ENCODE results near the gene TAMALIN.
"Not testable (repeated sequence)": the region's sequence is repeated elsewhere in the genome, so short reads cannot be mapped to it uniquely, and the experiment has no call there.

The TAMALIN gene

GRCh38 chr12:52006726-52007157, at the start of gene TAMALIN:
TSS of gene TAMALIN (plus strand) at chr12:52006946. CDS start at chr12:52007020, 74 bp downstream.
- ATAC-seq: peak; percentile 69

- ATAC-seq: no peak
These were observed 48.2 kb upstream of the TAMALIN start for GRCh38 chr12:51958542-51958941.

GRCh38 chr12:51959211-51959610, 47.5 kb upstream of the TAMALIN start:
- ATAC-seq: no peak

GRCh38 chr12:51959921-51960320, 46.8 kb upstream of the TAMALIN start:
- no peak for ATAC-seq

GRCh38 chr12:51960488-51960887, 46.3 kb upstream of the TAMALIN start:
- ATAC-seq: no peak

GRCh38 chr12:51960890-51961289, 45.9 kb upstream of the TAMALIN start:
- ATAC-seq: no peak

GRCh38 chr12:51961834-51962233, 44.9 kb upstream of the TAMALIN start:
- ATAC-seq: no peak

- no peak for ATAC-seq
These were observed 44.0 kb upstream of the TAMALIN start for GRCh38 chr12:51962737-51963136.

GRCh38 chr12:51963477-51963876, 43.3 kb upstream of the TAMALIN start:
- no peak for ATAC-seq

- ATAC-seq: no peak
These were observed 37.1 kb upstream of the TAMALIN start for GRCh38 chr12:51969643-51970042.

- peak; percentile 94 to 96 for ATAC-seq
These were observed 35.7 kb upstream of the TAMALIN start for GRCh38 chr12:51970904-51971646.

GRCh38 chr12:51971679-51972421, 34.9 kb upstream of the TAMALIN start:
- ATAC-seq: no peak

- ATAC-seq: no peak
These were observed 34.3 kb upstream of the TAMALIN start for GRCh38 chr12:51972422-51972812.

GRCh38 chr12:51972849-51973273, 33.9 kb upstream of the TAMALIN start:
- ATAC-seq: peak; percentile 19 to 24

- ATAC-seq: no peak
These were observed 33.2 kb upstream of the TAMALIN start for GRCh38 chr12:51973560-51973959.

- ATAC-seq: no peak
These were observed 32.1 kb upstream of the TAMALIN start for GRCh38 chr12:51974646-51975045.

GRCh38 chr12:51975196-51975595, 31.6 kb upstream of the TAMALIN start:
- ATAC-seq: no peak

- no peak for ATAC-seq
These were observed 30.2 kb upstream of the TAMALIN start for GRCh38 chr12:51976376-51977160.

GRCh38 chr12:51977320-51977753, 29.4 kb upstream of the TAMALIN start:
- ATAC-seq: no peak

- not testable (repeated sequence) for ATAC-seq
These were observed 27.4 kb upstream of the TAMALIN start for GRCh38 chr12:51979306-51979705.

- peak; percentile 89 for ATAC-seq
These were observed 26.5 kb upstream of the TAMALIN start for GRCh38 chr12:51980051-51980808.

- ATAC-seq: no peak
These were observed 26.0 kb upstream of the TAMALIN start for GRCh38 chr12:51980809-51981127.

GRCh38 chr12:51984657-51985056, 22.1 kb upstream of the TAMALIN start:
- no peak for ATAC-seq

All from activated CD4-positive, CD25-positive, alpha-beta regulatory T cell treated with anti-CD3 and anti-CD28 coated beads, Interleukin-2, amount 50 U/mL, for 24 hours (primary cell).